CD14-positive monocyte (primary cell): ENCODE measurements around the gene TNNI3. TPM values are rescaled to one million over a fixed set of nuclear protein-coding genes. Genes with fewer than 3 reads are reported as not detected.

Experiments
- DNase-seq, 3 donors: peaks; one replicate each; pipeline ENCODE4 v3.0.0-alpha.2; 2011 to 2022
- H2AFZ ChIP-seq: 2 replicates; pipeline ENCODE4 v1.6.0; 2012; ENCODE audit warnings: mild to moderate bottlenecking, low read depth, low read length, inconsistent platforms; ENCODE audit not compliant: insufficient read depth, poor library complexity, severe bottlenecking
- H3K27ac ChIP-seq, 2 donors: 1 replicate in 1 of 2; 2 replicates in 1 of 2; pipeline ENCODE4 v1.5.1; 2012 to 2013; ENCODE audit warnings: low read length in 2 of 2, control low read depth in 1 of 2, inconsistent platforms in 1 of 2, low read depth in 1 of 2, mild to moderate bottlenecking in 1 of 2
- H3K27me3 ChIP-seq, 2 donors: one replicate each; pipeline versions ENCODE4 v1.6.0 to v1.6.1; 2011 to 2013; ENCODE audit warnings: low read length in 2 of 2; ENCODE audit not compliant: control insufficient read depth in 2 of 2, insufficient read depth in 2 of 2
- H3K36me3 ChIP-seq, 2 donors: replicated peaks in 1 of 2; 1 replicate in 1 of 2; 2 replicates in 1 of 2; pipeline versions ENCODE4 v1.5.1 to v1.6.1; 2012 to 2013; ENCODE audit warnings: low read length in 2 of 2, control low read depth in 1 of 2, inconsistent platforms in 1 of 2, mild to moderate bottlenecking in 1 of 2; ENCODE audit not compliant: insufficient read depth in 2 of 2, control insufficient read depth in 1 of 2
- H3K4me1 ChIP-seq, 2 donors: 1 replicate in 1 of 2; 2 replicates in 1 of 2; pipeline versions ENCODE4 v1.5.1 to v1.6.1; 2012 to 2013; ENCODE audit warnings: low read length in 2 of 2, control low read depth in 1 of 2, inconsistent platforms in 1 of 2, mild to moderate bottlenecking in 1 of 2, moderate library complexity in 1 of 2; ENCODE audit not compliant: insufficient read depth in 2 of 2, control insufficient read depth in 1 of 2
- H3K4me2 ChIP-seq: replicated peaks from 2 replicates; pipeline ENCODE3; 2012; ENCODE audit warnings: low read length, moderate library complexity, mild to moderate bottlenecking; ENCODE audit not compliant: poor library complexity, severe bottlenecking; ENCODE audit errors: extremely low read depth
- H3K4me3 ChIP-seq, 3 experiments: fragments of 200-600 bp in 1 of 3; sonication (generic) in 1 of 3; replicated peaks in 1 of 3; 1 replicate in 2 of 3; 2 replicates in 1 of 3; pipeline ENCODE4 v1.5.1; 2011 to 2013; ENCODE audit warnings: low read length in 3 of 3, mild to moderate bottlenecking in 3 of 3, control low read depth in 2 of 3, low read depth in 2 of 3, inconsistent platforms in 1 of 3, moderate library complexity in 1 of 3
- H3K79me2 ChIP-seq: 2 replicates; pipeline ENCODE4 v1.6.0; 2012; ENCODE audit warnings: mild to moderate bottlenecking, control low read depth, inconsistent platforms, low read length, moderate library complexity; ENCODE audit not compliant: insufficient read depth
- H3K9ac ChIP-seq: 2 replicates; pipeline ENCODE4 v1.6.0; 2017; ENCODE audit warnings: low read length, mild to moderate bottlenecking; ENCODE audit not compliant: insufficient read depth, poor library complexity, severe bottlenecking
- H3K9me3 ChIP-seq, 2 donors: replicated peaks in 1 of 2; 1 replicate in 1 of 2; 2 replicates in 1 of 2; pipeline versions ENCODE4 v1.5.1 to v1.6.1; 2012 to 2013; ENCODE audit warnings: low read length in 2 of 2, control low read depth in 1 of 2; ENCODE audit not compliant: control insufficient read depth in 1 of 2, insufficient read depth in 1 of 2
- H4K20me1 ChIP-seq: 2 replicates; pipeline ENCODE4 v1.6.0; 2012; ENCODE audit warnings: mild to moderate bottlenecking, low read length, control low read depth, moderate library complexity; ENCODE audit not compliant: insufficient read depth
- H3K27ac Mint-ChIP-seq, 7 donors: one replicate each; pipeline ENCODE4 v1.8.0; 2020; ENCODE audit warnings: mild to moderate bottlenecking in 7 of 7, mixed read lengths in 7 of 7, moderate library complexity in 6 of 7, inconsistent platforms in 2 of 7
- H3K27me3 Mint-ChIP-seq, 3 donors: one replicate each; pipeline ENCODE4 v1.8.0; 2021 to 2022; ENCODE audit warnings: low read depth in 3 of 3, mild to moderate bottlenecking in 3 of 3, mixed read lengths in 3 of 3, moderate library complexity in 3 of 3, inconsistent platforms in 1 of 3
- H3K36me3 Mint-ChIP-seq, 2 donors: one replicate each; pipeline ENCODE4 v1.8.0; 2020; ENCODE audit warnings: mixed read lengths in 2 of 2, inconsistent platforms in 1 of 2, mild to moderate bottlenecking in 1 of 2
- H3K4me1 Mint-ChIP-seq: one replicate; pipeline ENCODE4 v1.8.0; 2020; ENCODE audit warnings: mild to moderate bottlenecking, mixed read lengths
- H3K4me3 Mint-ChIP-seq, 2 donors: one replicate each; pipeline ENCODE4 v1.8.0; 2020; ENCODE audit warnings: mild to moderate bottlenecking in 2 of 2, mixed read lengths in 2 of 2, moderate library complexity in 1 of 2
- H3K9me3 Mint-ChIP-seq, 7 donors: one replicate each; pipeline ENCODE4 v1.8.0; 2020 to 2022; ENCODE audit warnings: mixed read lengths in 7 of 7, mild to moderate bottlenecking in 6 of 7, moderate library complexity in 6 of 7, inconsistent platforms in 2 of 7
- CTCF ChIP-seq: fragments of 200-600 bp; IDR thresholded peaks from one replicate; pipeline ENCODE4 v1.8.0; 2022; ENCODE audit warnings: antibody characterized with exemption, mild to moderate bottlenecking
- WGBS: methylation state at CpG from one replicate; pipeline ENCODE4 v1.1.5; 2013; ENCODE audit warnings: missing lambda C conversion rate; ENCODE audit not compliant: insufficient coverage; 5-methylcytosine and 5-hydroxymethylcytosine counted together
- intact Hi-C, 2 donors: fragments of 100-400 bp; cut with micrococcal nuclease; formaldehyde crosslinking; loops; one replicate each; pipeline versions ENCODE4 v1.15.0 to v1.15.1; 2023
- polyA plus RNA-seq, 3 donors: library from polyadenylated mRNA; depleted of rRNA in 1 of 3; unstranded in 2 of 3; stranded (reverse) in 1 of 3; fragments of 300-500 nt in 2 of 3; fragments of >200 nt in 1 of 3; fragmentation: Illumina TruSeq in 2 of 3; gene quantifications; 1 replicate in 2 of 3; 2 replicates in 1 of 3; pipeline ENCODE4 v1.2.3, GENCODE V29; 2012 to 2021

TNNI3 gene
- polyA plus RNA-seq, 3 donors: 1.2 TPM; not detected in 2

GRCh38 chr19:55119053-55119452 lies 38.5 kb downstream of the TNNI3 start:
- Histone ChIP-seq H3K4me3 (peak overlapping the region in 1 of 3 experiments; percentile 94), H3K9me3 (no peaks in the 10 kb centered on the region), H3K27me3 (peaks cover 0 to 6% of the 10 kb centered on the region in 2 donors), H3K36me3 (no peaks in the 10 kb centered on the region), H3K79me2 (peaks cover 30% of the 10 kb centered on the region), H4K20me1 (peaks cover 30% of the 10 kb centered on the region), H3K27ac (no peak overlapping the region), H3K9ac (no peak overlapping the region), H3K4me2 (peak overlapping the region; percentile 88), H3K4me1 (peaks cover 25 to 53% of the 10 kb centered on the region in 2 donors), H2AFZ (peak overlapping the region; percentile 84)
- WGBS: 30% methylated on average over 6 of the region's 14 CpGs
- Mint-ChIP-seq H3K27me3 (peaks cover 17 to 26% (median 19%) of the 10 kb centered on the region in 3 donors), H3K9me3 (peaks cover 0 to 2% (median 0%) of the 10 kb centered on the region in 7 donors), H3K4me3 (peak overlapping the region; percentile 24 to 51), H3K4me1 (peaks cover 45% of the 10 kb centered on the region), H3K36me3 (peaks cover 1 to 10% of the 10 kb centered on the region in 2 donors), H3K27ac (peak overlapping the region in 5 of 7 donors; percentile 17 to 84 (median 50))
- no peak for TF ChIP-seq CTCF
- peak in 2 of 3 donors; percentile 34 to 38 for DNase-seq
- intact Hi-C loops: loop anchor here in 1 of 2 donors (10.0 kb wide), 1 partner anchor 136 kb away; the partner anchor contains the start of gene PPP6R1

GRCh38 chr19:55118401-55118991 lies 39.0 kb downstream of the TNNI3 start:
- Mint-ChIP-seq H3K36me3 (peaks cover 1 to 11% of the 10 kb centered on the region in 2 donors), H3K27ac (peak overlapping the region in 6 of 7 donors; percentile 77 to 93 (median 87)), H3K4me3 (peak overlapping the region; percentile 89 to 94), H3K27me3 (peaks cover 12 to 22% (median 18%) of the 10 kb centered on the region in 3 donors), H3K9me3 (no peaks in the 10 kb centered on the region), H3K4me1 (peaks cover 45% of the 10 kb centered on the region)
- Histone ChIP-seq H3K36me3 (peaks cover 2 to 3% of the 10 kb centered on the region in 2 donors), H3K9me3 (no peaks in the 10 kb centered on the region), H3K27me3 (peaks cover 0 to 3% of the 10 kb centered on the region in 2 donors), H4K20me1 (peaks cover 36% of the 10 kb centered on the region), H2AFZ (peak overlapping the region; percentile 84), H3K27ac (peak overlapping the region in 1 of 2 donors; percentile 70), H3K4me1 (peaks cover 25 to 53% of the 10 kb centered on the region in 2 donors), H3K9ac (no peak overlapping the region), H3K79me2 (peaks cover 36% of the 10 kb centered on the region), H3K4me2 (peak overlapping the region; percentile 88), H3K4me3 (peak overlapping the region; percentile 56 to 94 (median 75))
- intact Hi-C loops: loop anchor here in 1 of 2 donors (10.0 kb wide), 1 partner anchor 136 kb away; the partner anchor contains the start of gene PPP6R1
- peak in 1 of 3 donors; percentile 13 for DNase-seq
- TF ChIP-seq CTCF: no peak
- 11% methylated on average over 18 of the region's 22 CpGs for WGBS
